Left hindlimb (tissue), 1 donor: Measurements from ENCODE around the gene COL8A2.
"Not testable (repeated sequence)": the region's sequence is repeated elsewhere in the genome, so short reads cannot be mapped to it uniquely, and the experiment has no call there.

ENCODE experiments used
- DNase-seq: peaks from one replicate; pipeline ENCODE4 v3.0.0-alpha.2; 2018

The COL8A2 gene

GRCh38 chr1:36125129-36125991 is at the start of gene COL8A2:
Gene COL8A2, minus strand, starts transcription at chr1:36125222. Its CDS starts 24,980 bp downstream, at chr1:36100242.
- DNase-seq = peak; percentile 79

DNA sequence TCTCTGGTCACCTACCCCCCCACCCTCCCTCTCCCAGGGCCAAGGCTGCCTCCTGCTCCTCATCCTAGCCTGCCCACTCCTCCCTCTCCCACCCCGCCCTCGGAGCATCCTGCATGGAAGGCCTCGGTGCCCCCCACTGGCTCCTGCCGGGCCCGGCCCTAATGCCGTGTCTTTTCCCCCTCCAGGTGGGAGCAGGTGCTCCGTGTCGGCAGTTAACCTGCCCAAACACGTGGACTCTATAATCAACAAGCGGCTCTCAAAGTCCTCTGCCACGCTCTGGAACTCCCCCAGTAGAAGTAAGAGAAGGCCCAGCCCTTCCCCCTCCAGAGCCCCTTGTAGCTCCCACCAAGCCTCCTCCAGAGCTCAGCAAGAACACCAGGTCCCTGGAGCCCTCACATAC is 49.7 kb upstream of the COL8A2 start:
- DNase-seq = no peak

- no peak for DNase-seq
Observed at GRCh38 chr1:36172983-36173382, 48.0 kb upstream of the COL8A2 start.

DNA sequence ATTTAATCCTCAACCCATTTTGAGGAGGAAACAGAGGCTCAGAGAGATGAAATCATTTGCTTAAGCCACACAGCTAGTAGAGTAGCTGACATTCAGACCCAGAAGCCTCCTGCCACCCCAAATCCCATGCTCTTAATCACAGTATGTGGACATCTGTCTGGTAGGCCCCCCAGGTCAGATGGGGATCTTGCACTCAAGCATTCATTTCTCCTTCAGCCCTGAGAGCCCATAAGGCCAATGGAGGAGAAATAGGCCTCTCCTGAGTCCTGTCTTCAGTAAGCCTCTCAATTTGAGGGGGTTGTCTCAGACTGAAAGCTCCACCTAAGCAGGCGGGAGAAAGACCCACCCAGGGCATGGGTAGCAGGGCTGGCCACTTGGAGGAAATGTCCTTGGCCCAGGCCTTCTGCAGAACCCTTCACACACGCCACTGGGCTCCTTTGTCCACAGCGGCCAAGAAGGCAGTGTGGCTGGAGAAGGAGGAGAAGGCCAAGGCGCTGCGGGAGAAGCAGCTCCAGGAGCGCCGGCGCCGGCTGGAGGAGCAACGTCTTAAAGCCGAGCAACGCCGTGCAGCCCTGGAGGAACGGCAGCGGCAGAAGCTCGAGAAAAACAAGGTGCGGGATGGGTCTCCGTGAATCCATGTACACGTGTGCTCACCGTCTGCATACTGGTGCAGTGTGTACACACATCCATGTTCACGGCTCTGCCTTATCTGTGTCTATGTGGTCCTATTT is 47.2 kb upstream of the COL8A2 start:
- no peak for DNase-seq

GRCh38 chr1:36170643-36171412 is 45.8 kb upstream of the COL8A2 start:
- DNase-seq = no peak

GRCh38 chr1:36168514-36168913 is 43.5 kb upstream of the COL8A2 start:
- no peak for DNase-seq

DNA sequence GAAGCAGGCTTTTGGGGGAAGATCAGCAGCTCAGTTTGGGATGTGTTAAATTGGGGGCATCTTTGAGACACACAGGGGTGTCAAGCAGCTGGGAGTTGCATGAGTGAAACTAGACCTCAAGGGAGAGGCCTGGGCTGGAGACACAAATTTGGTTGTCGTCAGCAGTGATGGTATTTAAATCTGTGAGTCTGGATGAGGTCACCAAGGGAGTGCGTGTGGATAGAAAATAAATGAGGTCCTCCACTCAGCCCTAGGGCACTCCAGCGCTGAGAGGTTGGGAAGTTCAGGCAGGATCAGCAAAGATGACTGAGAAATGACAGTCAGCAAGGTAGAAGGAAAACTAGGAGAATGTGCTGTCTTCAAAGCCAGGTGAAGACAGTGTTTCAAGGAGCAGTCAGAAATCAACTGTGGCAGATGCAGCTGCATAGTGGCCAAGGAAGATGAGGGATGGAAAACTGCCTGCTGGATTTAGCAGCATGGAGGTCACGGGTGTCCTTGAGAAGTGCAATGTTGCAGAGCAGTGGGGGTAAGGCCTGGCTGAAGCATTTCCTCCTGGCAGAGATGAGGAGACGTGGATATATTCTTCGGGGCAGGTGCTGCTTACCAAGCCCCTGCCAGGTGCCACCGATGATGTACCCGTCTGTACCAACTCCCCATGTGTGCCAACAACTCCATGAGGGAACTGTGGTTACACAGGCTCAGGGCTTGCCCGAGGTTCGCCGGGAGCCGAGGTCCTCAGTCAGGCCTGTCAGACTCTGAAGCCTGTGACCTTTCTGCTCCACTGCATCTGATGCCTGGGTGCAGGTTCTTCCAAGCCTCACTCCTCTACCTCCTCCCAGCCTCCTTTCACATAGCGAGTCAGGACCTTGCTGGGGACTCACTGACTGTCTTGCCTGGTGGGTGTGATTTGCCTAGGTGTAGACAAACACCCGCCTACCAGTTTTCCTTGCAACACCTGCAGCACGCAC is 42.2 kb upstream of the COL8A2 start:
- no peak for DNase-seq

DNA sequence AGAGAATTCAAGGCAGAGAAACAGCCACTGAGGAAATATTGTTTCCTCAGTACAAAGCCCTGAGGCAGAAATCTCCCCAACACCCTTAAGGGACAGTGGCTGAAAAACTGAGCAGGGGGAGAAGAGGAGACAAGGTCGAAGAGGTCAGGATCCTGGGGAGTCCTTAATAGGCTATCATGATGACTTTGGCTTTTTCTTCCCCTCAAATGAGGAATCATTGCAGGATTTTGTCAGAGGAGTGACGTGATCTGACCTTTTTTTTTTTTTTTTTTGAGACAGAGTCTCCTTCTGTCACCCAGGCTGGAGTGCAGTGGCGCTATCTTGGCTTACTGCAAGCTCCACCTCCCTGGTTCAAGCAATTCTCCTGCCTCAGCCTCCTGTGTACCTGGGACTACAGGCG is 41.1 kb upstream of the COL8A2 start:
- no peak for DNase-seq

GRCh38 chr1:36165145-36165544 is 40.1 kb upstream of the COL8A2 start:
- no peak for DNase-seq

DNA sequence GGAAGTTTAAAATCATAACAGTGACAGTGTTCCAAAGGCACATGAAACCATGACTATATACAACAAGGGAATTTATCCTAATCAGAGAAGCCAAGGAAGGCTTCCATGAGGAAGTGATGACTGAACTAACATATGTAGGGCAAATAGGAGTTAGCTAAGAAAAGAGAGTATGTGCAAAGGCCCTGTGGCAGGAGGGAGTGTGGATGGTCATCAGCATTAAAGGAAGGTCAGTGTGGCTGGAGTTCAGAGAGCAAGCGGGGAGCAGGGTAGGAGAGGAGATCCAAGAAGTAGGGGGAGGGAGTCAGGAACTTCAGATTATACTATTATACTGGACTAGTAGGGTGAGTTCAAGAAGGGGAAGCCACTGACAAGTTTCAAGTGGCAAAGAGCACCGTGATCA is 39.3 kb upstream of the COL8A2 start:
- DNase-seq = no peak

- DNase-seq = no peak
Observed at GRCh38 chr1:36163426-36163825, 38.4 kb upstream of the COL8A2 start.

DNA sequence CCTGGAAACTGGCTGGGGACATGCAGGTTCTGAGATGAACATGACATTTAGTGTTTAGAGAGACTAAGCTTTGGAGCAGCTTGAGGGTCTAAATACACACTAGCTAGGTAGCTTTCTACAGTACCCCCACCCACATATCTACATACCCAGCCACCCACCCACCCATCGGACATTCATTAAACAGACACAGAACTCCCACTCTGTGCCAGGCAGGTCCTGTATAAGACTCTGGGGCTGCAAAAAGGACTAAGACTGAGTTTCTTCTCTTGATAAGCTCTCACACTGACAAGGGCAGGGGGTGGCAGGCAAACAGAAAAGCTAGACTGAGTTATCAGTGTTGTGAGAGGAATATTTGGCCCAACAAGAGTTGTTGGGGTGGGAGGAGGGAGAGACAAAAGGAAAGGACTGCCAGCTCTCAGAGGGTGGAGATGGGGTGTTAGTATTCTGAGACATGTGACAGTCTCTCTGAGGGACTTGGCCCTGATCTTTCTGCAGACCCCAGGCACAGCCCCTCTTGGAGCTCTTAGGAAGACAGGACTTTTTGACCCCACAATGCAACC is 37.7 kb upstream of the COL8A2 start:
- no peak for DNase-seq

- DNase-seq = no peak
Observed at GRCh38 chr1:36161641-36162531, 36.9 kb upstream of the COL8A2 start.

DNA sequence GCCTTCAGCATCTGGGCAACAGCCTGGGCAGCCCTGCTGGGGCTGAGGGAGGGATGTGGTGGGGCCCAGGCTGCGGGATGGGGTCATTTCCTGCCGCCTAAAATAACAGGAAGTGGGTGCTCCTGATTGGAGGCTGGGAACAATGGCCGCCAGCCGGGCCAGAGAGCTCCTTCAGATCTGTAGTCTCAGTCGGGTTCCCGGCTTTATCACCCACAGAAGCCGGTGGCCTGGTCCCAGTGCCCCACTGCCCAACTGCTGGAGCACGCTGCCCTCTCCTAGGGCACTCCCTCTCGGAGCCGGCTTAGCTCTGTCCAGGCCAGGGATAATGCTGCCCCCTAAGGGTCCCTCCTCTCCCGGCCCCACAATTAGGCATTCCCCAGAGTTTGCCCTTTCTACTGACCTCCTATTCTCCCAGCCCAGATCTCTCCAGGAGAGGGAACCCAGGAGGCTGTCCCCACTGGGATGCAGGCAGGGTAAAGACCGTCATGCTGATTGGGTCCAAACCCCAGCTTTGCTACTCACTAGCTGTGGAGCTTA is 36.0 kb upstream of the COL8A2 start:
- DNase-seq = peak; percentile 72

- no peak for DNase-seq
Observed at GRCh38 chr1:36160388-36160948, 35.4 kb upstream of the COL8A2 start.

DNA sequence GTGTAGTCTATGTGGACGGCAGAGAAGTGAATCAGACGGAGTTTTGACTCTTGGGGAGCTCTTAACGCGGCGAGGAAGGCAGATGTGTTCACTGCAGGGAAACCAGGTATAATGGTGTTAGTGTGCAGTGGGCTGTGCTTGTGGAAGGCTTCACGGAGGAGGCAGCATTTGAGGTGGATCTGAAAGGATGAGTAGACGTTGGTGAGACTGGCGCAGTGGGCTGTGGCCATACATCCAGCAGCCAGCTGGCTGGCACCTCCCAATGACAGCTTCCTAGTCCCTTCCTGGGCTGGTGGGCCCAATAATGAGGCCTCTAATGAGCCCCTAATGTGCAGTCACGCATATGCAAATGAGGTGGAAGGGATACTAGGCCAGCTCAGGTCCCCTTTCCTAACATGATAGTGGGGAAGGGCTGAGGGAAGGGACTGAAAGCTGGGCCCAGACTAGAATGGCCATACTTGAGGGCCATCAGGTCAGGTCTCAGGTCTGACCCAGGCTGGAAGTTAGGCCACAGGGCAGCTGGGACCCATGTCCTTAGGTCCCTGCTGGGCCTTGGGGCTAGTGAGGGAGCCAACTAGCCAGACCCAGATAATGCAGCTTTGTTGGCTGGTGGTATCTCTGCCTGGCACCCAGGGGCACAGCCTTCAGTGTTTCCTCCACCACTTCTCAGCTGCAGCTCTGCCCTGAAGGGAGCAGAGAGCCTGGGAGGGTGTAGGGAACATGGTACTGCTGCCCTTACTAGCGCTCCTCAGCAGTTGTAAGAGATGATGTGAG is 34.8 kb upstream of the COL8A2 start:
- DNase-seq = no peak

DNA sequence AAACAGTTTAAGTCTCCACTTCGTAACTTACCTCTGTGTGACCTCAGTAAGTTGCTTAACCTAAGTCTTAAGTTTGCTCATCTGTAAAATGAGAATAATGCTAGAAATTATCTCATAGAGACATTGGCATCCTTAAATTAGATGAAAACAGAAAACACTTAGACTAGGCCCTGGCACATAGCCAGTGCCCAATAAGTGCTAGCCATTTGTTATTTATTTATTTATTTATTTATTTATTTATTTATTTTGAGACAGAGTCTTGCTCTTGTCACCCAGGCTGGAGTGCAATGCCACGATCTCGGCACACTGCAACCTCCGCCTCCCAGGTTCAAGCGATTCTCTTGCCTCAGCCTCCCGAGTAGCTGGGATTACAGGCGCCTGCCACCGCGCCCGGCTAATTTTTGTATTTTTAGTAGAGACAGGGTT is 33.8 kb upstream of the COL8A2 start:
- not testable (repeated sequence) for DNase-seq

- no peak for DNase-seq
Observed at GRCh38 chr1:36157973-36158826, 33.2 kb upstream of the COL8A2 start.
